Mesendoderm (in vitro differentiated cells): ENCODE data around the gene HTR3D.
A peak's percentile ranks its signal among the peaks of the same experiment; 100 is the strongest.
"Not testable (repeated sequence)": the region's sequence is repeated elsewhere in the genome, so short reads cannot be mapped to it uniquely, and the experiment has no call there.

Experiments
- DNase-seq: peaks from one replicate; pipeline ENCODE4 v3.0.0; 2013
- H2AK5ac ChIP-seq: 2 replicates; pipeline ENCODE4 v1.6.1; 2013; ENCODE audit warnings: low read length, inconsistent platforms
- H2BK120ac ChIP-seq: 2 replicates; pipeline ENCODE4 v1.6.1; 2013; ENCODE audit warnings: low read depth, mild to moderate bottlenecking, low read length, moderate library complexity, mixed read lengths
- H2BK15ac ChIP-seq: replicated peaks from 2 replicates; pipeline ENCODE4 v1.6.1; 2013; ENCODE audit warnings: low read depth, mild to moderate bottlenecking, moderate library complexity
- H2BK5ac ChIP-seq: 2 replicates; pipeline ENCODE4 v1.6.1; 2013; ENCODE audit warnings: low read length, inconsistent platforms
- H3K18ac ChIP-seq: 2 replicates; pipeline ENCODE4 v1.6.1; 2013; ENCODE audit warnings: mild to moderate bottlenecking, low read length, mixed read lengths
- H3K23ac ChIP-seq: one replicate; pipeline ENCODE4 v1.6.1; 2013; ENCODE audit warnings: low read length
- H3K27ac ChIP-seq: 2 replicates; pipeline ENCODE4 v1.5.1; 2013; ENCODE audit warnings: low read depth, mild to moderate bottlenecking, inconsistent platforms, low read length, moderate library complexity
- H3K27me3 ChIP-seq: 2 replicates; pipeline ENCODE4 v1.6.1; 2013; ENCODE audit warnings: low read length, control low read depth, mild to moderate bottlenecking, inconsistent platforms; ENCODE audit not compliant: insufficient read depth, poor library complexity
- H3K36me3 ChIP-seq: 2 replicates; pipeline ENCODE4 v1.6.1; 2013; ENCODE audit warnings: low read length, inconsistent platforms; ENCODE audit not compliant: control insufficient read depth, insufficient read depth
- H3K4ac ChIP-seq: one replicate; pipeline ENCODE4 v1.6.1; 2013; ENCODE audit warnings: low read depth, mild to moderate bottlenecking, low read length, moderate library complexity
- H3K4me1 ChIP-seq: 2 replicates; pipeline ENCODE4 v1.6.1; 2013; ENCODE audit warnings: low read depth, low read length, inconsistent platforms; ENCODE audit not compliant: control insufficient read depth
- H3K4me2 ChIP-seq: 2 replicates; pipeline ENCODE4 v1.6.1; 2013; ENCODE audit warnings: low read length
- H3K4me3 ChIP-seq: 2 replicates; pipeline ENCODE4 v1.5.1; 2013; ENCODE audit warnings: mild to moderate bottlenecking, low read length
- H3K56ac ChIP-seq: one replicate; pipeline ENCODE4 v1.6.1; 2013; ENCODE audit warnings: low read length
- H3K79me1 ChIP-seq: 2 replicates; pipeline ENCODE4 v1.6.1; 2013; ENCODE audit warnings: low read length, inconsistent platforms
- H3K79me2 ChIP-seq: 2 replicates; pipeline ENCODE4 v1.6.1; 2013; ENCODE audit warnings: mild to moderate bottlenecking, low read length; ENCODE audit not compliant: control insufficient read depth, insufficient read depth
- H3K9ac ChIP-seq: 2 replicates; pipeline ENCODE4 v1.6.1; 2013; ENCODE audit warnings: low read length, inconsistent platforms
- H4K5ac ChIP-seq: one replicate; pipeline ENCODE4 v1.6.1; 2013; ENCODE audit warnings: low read length
- H4K8ac ChIP-seq: one replicate; pipeline ENCODE4 v1.6.1; 2013; ENCODE audit warnings: low read depth, mild to moderate bottlenecking, control low read depth, low read length, moderate library complexity
- WGBS: extraction: QIAGEN DNeasy Blood & Tissue Kit; methylation state at CpG from one replicate; pipeline ENCODE4 v1.1.7; 2013; ENCODE audit warnings: low lambda C conversion rate, missing lambda C conversion rate; ENCODE audit not compliant: insufficient coverage; ENCODE audit errors: extremely low coverage; 5-methylcytosine and 5-hydroxymethylcytosine counted together

The HTR3D gene

GRCh38 chr3:184067573-184068055 is 36.1 kb downstream of the HTR3D start:
- no peak overlapping the region for H3K4me2 ChIP-seq
- no peak overlapping the region for H4K5ac ChIP-seq
- no peak overlapping the region for H2BK5ac ChIP-seq
- no peaks in the 10 kb centered on the region for H3K79me2 ChIP-seq
- no peaks in the 10 kb centered on the region for H3K36me3 ChIP-seq
- no peak overlapping the region for H3K4me3 ChIP-seq
- H3K79me1 ChIP-seq = no peaks in the 10 kb centered on the region
- H2BK15ac ChIP-seq = no peak overlapping the region
- no peak overlapping the region for H4K8ac ChIP-seq
- no peak overlapping the region for H3K4ac ChIP-seq
- no peak overlapping the region for H3K23ac ChIP-seq
- H3K4me1 ChIP-seq = no peaks in the 10 kb centered on the region
- no peak overlapping the region for H3K27ac ChIP-seq
- H2AK5ac ChIP-seq = no peak overlapping the region
- H3K9ac ChIP-seq = no peak overlapping the region
- no peak overlapping the region for H3K18ac ChIP-seq
- peak; percentile 32 for DNase-seq
- H2BK120ac ChIP-seq = no peak overlapping the region
- no CpG with 5 or more reads among the region's 6 CpGs for WGBS
- no peak overlapping the region for H3K56ac ChIP-seq
- no peaks in the 10 kb centered on the region for H3K27me3 ChIP-seq

GRCh38 chr3:184068344-184068743 is 36.8 kb downstream of the HTR3D start:
- H3K4me3 ChIP-seq = no peak overlapping the region
- H3K56ac ChIP-seq = no peak overlapping the region
- no peak overlapping the region for H4K8ac ChIP-seq
- no peak overlapping the region for H2AK5ac ChIP-seq
- H3K23ac ChIP-seq = no peak overlapping the region
- no peaks in the 10 kb centered on the region for H3K36me3 ChIP-seq
- H3K79me2 ChIP-seq = no peaks in the 10 kb centered on the region
- H2BK15ac ChIP-seq = no peak overlapping the region
- H2BK120ac ChIP-seq = no peak overlapping the region
- no peak overlapping the region for H4K5ac ChIP-seq
- no peak overlapping the region for H3K18ac ChIP-seq
- no peak overlapping the region for H3K4me2 ChIP-seq
- DNase-seq = no peak
- no peak overlapping the region for H3K4ac ChIP-seq
- WGBS = no CpG with 5 or more reads among the region's 5 CpGs
- H3K9ac ChIP-seq = no peak overlapping the region
- H3K27ac ChIP-seq = no peak overlapping the region
- no peaks in the 10 kb centered on the region for H3K79me1 ChIP-seq
- no peaks in the 10 kb centered on the region for H3K27me3 ChIP-seq
- no peaks in the 10 kb centered on the region for H3K4me1 ChIP-seq
- H2BK5ac ChIP-seq = no peak overlapping the region

GRCh38 chr3:184071142-184071541 is 39.6 kb downstream of the HTR3D start:
- not testable (repeated sequence) for H2BK5ac ChIP-seq, H4K5ac ChIP-seq, H3K36me3 ChIP-seq, H3K4ac ChIP-seq, H3K79me2 ChIP-seq, H2BK15ac ChIP-seq, H3K18ac ChIP-seq, DNase-seq, H2BK120ac ChIP-seq, H3K23ac ChIP-seq, H4K8ac ChIP-seq, H3K4me1 ChIP-seq, H2AK5ac ChIP-seq, H3K27me3 ChIP-seq, H3K4me3 ChIP-seq, H3K79me1 ChIP-seq, H3K9ac ChIP-seq, H3K56ac ChIP-seq, H3K27ac ChIP-seq, H3K4me2 ChIP-seq
- WGBS = no CpG with 5 or more reads among the region's 7 CpGs

DNA sequence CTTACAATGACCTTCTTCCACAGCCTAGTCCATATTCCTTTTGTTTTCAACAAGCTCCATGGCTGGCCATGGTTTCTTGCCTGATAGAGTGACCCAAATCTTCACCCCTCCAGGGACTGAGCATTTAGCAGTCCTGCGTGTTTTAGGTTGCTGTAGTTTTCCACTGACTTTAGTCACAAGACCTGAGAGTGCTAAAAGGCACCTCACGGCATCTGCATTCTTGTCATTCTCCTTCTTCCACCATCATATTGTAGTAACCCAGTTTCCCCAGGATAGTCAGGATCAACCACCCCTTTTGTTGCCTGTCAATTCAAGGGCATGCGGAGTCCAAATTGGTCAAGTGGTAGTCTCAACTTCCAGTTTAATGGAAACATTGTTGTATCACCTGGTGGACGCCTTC is 42.1 kb downstream of the HTR3D start:
- H3K79me2 ChIP-seq = no peaks in the 10 kb centered on the region
- H2BK5ac ChIP-seq = no peak overlapping the region
- no CpG with 5 or more reads among the region's 4 CpGs for WGBS

GRCh38 chr3:184075901-184076300 is 44.4 kb downstream of the HTR3D start:
- H3K4ac ChIP-seq = no peak overlapping the region
- H3K9ac ChIP-seq = no peak overlapping the region
- no peak overlapping the region for H3K4me2 ChIP-seq
- no peak overlapping the region for H4K5ac ChIP-seq
- no peak overlapping the region for H3K27ac ChIP-seq
- H4K8ac ChIP-seq = no peak overlapping the region
- no peak overlapping the region for H3K23ac ChIP-seq
- no peaks in the 10 kb centered on the region for H3K36me3 ChIP-seq
- no peak overlapping the region for H3K4me3 ChIP-seq
- no peak overlapping the region for H2BK5ac ChIP-seq
- no peak overlapping the region for H2AK5ac ChIP-seq
- no peaks in the 10 kb centered on the region for H3K27me3 ChIP-seq
- no CpG with 5 or more reads among the region's 6 CpGs for WGBS
- no peaks in the 10 kb centered on the region for H3K79me1 ChIP-seq
- no peak overlapping the region for H3K56ac ChIP-seq
- no peak for DNase-seq
- H3K79me2 ChIP-seq = no peaks in the 10 kb centered on the region
- H2BK15ac ChIP-seq = no peak overlapping the region
- no peaks in the 10 kb centered on the region for H3K4me1 ChIP-seq
- H3K18ac ChIP-seq = no peak overlapping the region
- H2BK120ac ChIP-seq = no peak overlapping the region

More for the DNA sequence above, 42.1 kb downstream of the HTR3D start:
- H3K23ac ChIP-seq = no peak overlapping the region
- no peak overlapping the region for H2BK120ac ChIP-seq
- DNase-seq = peak; percentile 56
- H2AK5ac ChIP-seq = no peak overlapping the region
- no peak overlapping the region for H3K4me2 ChIP-seq
- no peak overlapping the region for H3K18ac ChIP-seq
- H3K36me3 ChIP-seq = no peaks in the 10 kb centered on the region
- H4K5ac ChIP-seq = no peak overlapping the region
- H2BK15ac ChIP-seq = no peak overlapping the region
- no peaks in the 10 kb centered on the region for H3K4me1 ChIP-seq
- H3K27me3 ChIP-seq = no peaks in the 10 kb centered on the region
- no peak overlapping the region for H3K9ac ChIP-seq
- no peak overlapping the region for H3K56ac ChIP-seq
- no peak overlapping the region for H3K4ac ChIP-seq
- H3K79me1 ChIP-seq = no peaks in the 10 kb centered on the region
- no peak overlapping the region for H4K8ac ChIP-seq
- no peak overlapping the region for H3K4me3 ChIP-seq
- no peak overlapping the region for H3K27ac ChIP-seq

GRCh38 chr3:184077881-184078280 is 46.3 kb downstream of the HTR3D start:
- no peak overlapping the region for H3K27ac ChIP-seq
- no peaks in the 10 kb centered on the region for H3K79me1 ChIP-seq
- no CpG with 5 or more reads among the region's 5 CpGs for WGBS
- no peak overlapping the region for H2BK5ac ChIP-seq
- no peak overlapping the region for H3K4ac ChIP-seq
- H3K9ac ChIP-seq = no peak overlapping the region
- no peak overlapping the region for H3K18ac ChIP-seq
- DNase-seq = peak; percentile 51
- no peak overlapping the region for H2BK120ac ChIP-seq
- H2AK5ac ChIP-seq = no peak overlapping the region
- no peak overlapping the region for H2BK15ac ChIP-seq
- H3K4me1 ChIP-seq = no peaks in the 10 kb centered on the region
- no peaks in the 10 kb centered on the region for H3K27me3 ChIP-seq
- no peak overlapping the region for H3K4me3 ChIP-seq
- H4K8ac ChIP-seq = no peak overlapping the region
- no peak overlapping the region for H3K56ac ChIP-seq
- no peak overlapping the region for H3K4me2 ChIP-seq
- H3K23ac ChIP-seq = no peak overlapping the region
- H3K36me3 ChIP-seq = no peaks in the 10 kb centered on the region
- H3K79me2 ChIP-seq = no peaks in the 10 kb centered on the region
- H4K5ac ChIP-seq = no peak overlapping the region
